Right lobe of liver (tissue), 4 donors: ENCODE results near the gene PAM16.

Experiments used
- POLR2A ChIP-seq: fragments of 450-650 bp; IDR thresholded peaks from one replicate; pipeline ENCODE4 v1.6.1; 2017; ENCODE audit warnings: antibody characterized with exemption, mild to moderate bottlenecking
- TF ChIP-seq, protein P1 (sequence below), 4 donors: fragments of 200-600 bp in 3 of 4; fragments of 450-650 bp in 1 of 4; IDR thresholded peaks; one replicate each; pipeline versions ENCODE4 v1.5.1 to v1.8.0; 2016 to 2022; ENCODE audit warnings: antibody characterized with exemption in 4 of 4, mild to moderate bottlenecking in 2 of 4
- donor health status: DM: no; HTN: no; CAD: no.
- donor health status: DM: no; HTN: no; CAD: no.
- donor health status: DM: no; HTN: yes; CAD: no.

DNA sequence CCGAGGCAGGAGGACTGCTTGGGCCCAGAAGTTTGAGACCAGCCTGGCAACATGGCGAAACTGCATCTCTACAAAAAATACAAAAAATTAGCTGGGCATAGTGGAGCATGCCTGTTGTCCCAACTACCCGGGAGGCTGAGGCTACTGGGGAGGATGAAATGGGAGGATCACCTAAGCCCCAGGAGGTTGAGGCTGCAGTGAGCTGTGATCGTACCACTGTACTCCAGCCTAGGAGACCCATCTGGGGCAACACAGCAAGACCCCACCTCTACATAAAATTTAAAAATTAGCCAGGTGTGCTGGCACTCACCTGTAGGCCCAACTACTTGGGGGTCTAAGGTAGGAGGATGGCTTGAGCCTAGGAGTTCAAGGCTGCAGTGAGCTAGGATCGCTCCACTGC, 1.8 kb downstream of the PAM16 start:
- TF ChIP-seq POLR2A: no peak
- TF ChIP-seq, protein P1, sequence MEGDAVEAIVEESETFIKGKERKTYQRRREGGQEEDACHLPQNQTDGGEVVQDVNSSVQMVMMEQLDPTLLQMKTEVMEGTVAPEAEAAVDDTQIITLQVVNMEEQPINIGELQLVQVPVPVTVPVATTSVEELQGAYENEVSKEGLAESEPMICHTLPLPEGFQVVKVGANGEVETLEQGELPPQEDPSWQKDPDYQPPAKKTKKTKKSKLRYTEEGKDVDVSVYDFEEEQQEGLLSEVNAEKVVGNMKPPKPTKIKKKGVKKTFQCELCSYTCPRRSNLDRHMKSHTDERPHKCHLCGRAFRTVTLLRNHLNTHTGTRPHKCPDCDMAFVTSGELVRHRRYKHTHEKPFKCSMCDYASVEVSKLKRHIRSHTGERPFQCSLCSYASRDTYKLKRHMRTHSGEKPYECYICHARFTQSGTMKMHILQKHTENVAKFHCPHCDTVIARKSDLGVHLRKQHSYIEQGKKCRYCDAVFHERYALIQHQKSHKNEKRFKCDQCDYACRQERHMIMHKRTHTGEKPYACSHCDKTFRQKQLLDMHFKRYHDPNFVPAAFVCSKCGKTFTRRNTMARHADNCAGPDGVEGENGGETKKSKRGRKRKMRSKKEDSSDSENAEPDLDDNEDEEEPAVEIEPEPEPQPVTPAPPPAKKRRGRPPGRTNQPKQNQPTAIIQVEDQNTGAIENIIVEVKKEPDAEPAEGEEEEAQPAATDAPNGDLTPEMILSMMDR (IDR thresholded peaks at IDR 0.05): no peak
